Epithelial cell of prostate (primary cell): Measurements from ENCODE around the gene STK38.
A peak's percentile ranks its signal among the peaks of the same experiment; 100 is the strongest.

ENCODE experiments used
- DNase-seq: peaks from one replicate; pipeline ENCODE4 v3.0.0-alpha.2; 2011; ENCODE audit warnings: low read depth, low spot score
- H3K27ac ChIP-seq: fragments of 450-650 bp; 2 replicates; pipeline ENCODE4 v1.5.1; 2017; ENCODE audit warnings: mild to moderate bottlenecking

STK38 gene

GRCh38 chr6:36570264-36570663, 23.0 kb upstream of the STK38 start:
- no peak overlapping the region for H3K27ac ChIP-seq
- DNase-seq, result no peak

GRCh38 chr6:36566418-36566905, 19.2 kb upstream of the STK38 start:
- DNase-seq, result no peak

GRCh38 chr6:36563928-36564284, 16.6 kb upstream of the STK38 start:
- no peak for DNase-seq
- H3K27ac ChIP-seq, result no peak overlapping the region

More at GRCh38 chr6:36566418-36566905, 19.2 kb upstream of the STK38 start:
- no peak overlapping the region for H3K27ac ChIP-seq

DNA sequence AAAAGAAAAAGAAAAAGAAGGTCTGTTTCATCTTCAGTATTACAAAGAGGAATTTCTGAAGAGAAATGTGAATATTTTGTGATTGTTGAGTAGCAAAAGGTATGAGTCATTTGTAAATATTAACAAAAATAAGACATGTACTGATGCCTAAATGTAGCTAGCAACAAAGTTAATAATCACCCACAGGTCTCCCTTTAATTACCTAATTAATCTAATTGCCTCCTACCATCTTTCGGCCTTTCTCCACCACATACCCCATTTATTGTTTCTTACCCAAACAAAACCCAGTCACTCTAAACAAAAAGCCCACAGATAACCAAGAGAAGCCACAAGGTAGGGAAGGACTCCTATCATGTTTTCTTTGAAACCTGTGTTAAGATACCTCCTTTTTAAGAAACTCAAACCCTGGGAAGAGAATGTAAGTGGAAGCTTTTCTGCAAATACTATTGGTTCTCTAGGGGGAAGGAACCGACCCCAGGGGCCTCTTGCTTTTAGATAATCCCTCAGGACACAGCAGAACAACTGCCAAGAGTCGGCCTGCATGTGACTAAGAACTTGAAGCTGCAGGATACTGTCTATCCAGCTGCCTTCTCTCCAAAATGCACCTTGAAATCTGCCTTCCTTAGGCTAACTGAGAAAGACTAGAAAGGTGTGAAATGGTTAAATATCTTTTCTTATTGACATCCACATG, 16.1 kb upstream of the STK38 start:
- H3K27ac ChIP-seq, result no peak overlapping the region
- no peak for DNase-seq

GRCh38 chr6:36560822-36561221, 13.5 kb upstream of the STK38 start:
- no peak overlapping the region for H3K27ac ChIP-seq
- no peak for DNase-seq

DNA sequence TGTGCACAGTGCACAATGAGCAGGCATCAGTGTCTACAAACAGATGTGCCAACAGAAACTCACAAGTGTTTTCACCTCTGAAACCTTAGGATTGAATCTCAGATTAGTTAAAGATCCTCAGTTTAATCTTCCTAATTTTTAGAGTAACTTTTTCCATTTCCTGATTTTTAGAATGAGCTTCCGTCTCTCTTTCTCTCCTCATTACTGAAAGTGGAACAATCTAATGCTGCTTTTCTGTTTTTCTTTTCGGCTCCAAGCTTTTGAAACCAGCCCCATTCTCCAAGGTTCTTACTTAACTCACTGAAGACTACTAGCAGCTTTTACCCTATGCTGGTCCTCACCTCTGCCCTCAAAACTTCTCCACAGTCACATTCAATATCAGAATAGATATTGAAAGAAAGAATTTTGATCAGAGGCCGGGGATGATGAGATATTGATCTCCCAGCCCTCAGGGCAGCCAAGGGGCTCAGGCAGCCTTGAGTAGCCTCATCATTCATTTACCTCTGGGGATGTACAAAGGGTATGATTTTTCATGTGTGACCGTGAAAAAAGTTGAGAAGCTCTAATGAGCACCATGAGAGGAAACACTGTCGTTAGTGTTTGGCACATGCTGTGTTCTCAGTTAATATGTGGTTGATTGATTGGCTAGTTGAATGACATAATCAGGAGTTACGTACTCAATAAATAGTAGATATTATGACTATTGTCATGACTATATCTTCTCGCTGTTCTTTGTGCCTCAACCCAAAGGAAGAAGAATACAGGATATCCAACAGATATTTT, 11.9 kb upstream of the STK38 start:
- DNase-seq, result no peak
- H3K27ac ChIP-seq, result no peak overlapping the region

DNA sequence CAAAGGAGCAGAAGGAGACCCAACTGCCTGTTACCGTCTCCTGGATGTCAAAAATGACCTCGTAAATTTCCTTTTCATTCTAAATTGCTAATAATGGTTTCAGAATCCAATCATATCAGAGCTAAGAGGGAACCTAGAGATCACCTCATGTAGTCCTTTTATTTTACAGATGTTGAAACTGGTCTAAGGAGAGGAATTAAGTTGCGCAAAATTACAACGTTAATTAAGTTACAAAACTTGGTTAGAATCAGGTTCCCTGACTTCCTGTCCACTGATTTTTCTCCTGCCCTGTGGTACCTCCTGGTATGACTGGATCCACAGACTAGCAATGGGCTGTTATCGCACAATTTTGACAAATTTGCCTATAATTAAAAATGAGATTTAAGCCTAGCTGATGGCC, 9.0 kb upstream of the STK38 start:
- no peak overlapping the region for H3K27ac ChIP-seq
- DNase-seq, result no peak

DNA sequence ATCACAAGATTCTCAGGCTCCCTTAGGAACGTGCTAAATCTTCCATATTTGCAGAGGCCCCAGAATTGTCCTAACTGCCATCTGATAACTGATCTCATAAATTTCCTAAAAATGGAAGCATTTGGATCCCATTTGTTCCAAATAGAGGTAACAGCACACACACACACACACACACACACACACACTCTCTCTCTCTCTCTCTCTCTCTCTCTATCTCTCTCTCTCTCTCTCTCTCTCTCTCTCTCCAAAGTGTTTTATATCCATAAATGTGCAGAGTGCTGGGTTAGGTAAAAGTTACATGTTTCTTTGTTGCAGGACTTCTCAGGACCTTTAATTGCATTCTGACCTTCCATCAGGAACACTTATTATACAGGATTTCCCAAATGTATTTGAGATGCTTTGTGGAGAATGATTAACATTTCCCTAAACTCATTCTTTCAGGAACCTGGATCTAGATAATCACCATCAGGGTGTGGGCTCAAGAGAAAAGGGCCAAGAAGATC, 8.5 kb upstream of the STK38 start:
- DNase-seq, result no peak

GRCh38 chr6:36550473-36551000, 3.3 kb upstream of the STK38 start:
- no peak for DNase-seq
- H3K27ac ChIP-seq, result no peak overlapping the region

More for the DNA sequence above, 8.5 kb upstream of the STK38 start:
- H3K27ac ChIP-seq, result no peak overlapping the region

DNA sequence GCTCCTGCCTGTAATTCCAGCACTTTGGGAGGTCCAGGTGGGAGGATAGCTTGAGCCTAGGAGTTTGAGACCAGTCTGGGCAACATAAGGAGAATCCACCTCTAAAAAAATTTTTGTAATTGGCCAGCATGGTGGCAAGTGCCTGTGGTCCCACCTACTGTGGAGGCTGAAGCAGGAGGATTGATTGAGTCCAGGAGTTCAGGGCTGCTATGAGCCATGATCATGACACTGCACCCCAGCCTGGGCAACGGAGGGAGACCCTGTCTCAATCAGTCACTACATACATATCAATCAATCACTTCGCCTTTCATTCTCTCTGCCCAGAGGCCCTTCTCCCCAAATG, 1.1 kb upstream of the STK38 start:
- DNase-seq, result no peak
- H3K27ac ChIP-seq, result no peak overlapping the region

GRCh38 chr6:36547646-36548400, 544 bp upstream of the STK38 start:
- peak overlapping the region; percentile 73 for H3K27ac ChIP-seq
- DNase-seq, result no peak

GRCh38 chr6:36546308-36546919, 865 bp downstream of the STK38 start:
- peak overlapping the region; percentile 73 for H3K27ac ChIP-seq
- no peak for DNase-seq

GRCh38 chr6:36545767-36546307, 1.4 kb downstream of the STK38 start:
- H3K27ac ChIP-seq, result no peak overlapping the region
- no peak for DNase-seq

DNA sequence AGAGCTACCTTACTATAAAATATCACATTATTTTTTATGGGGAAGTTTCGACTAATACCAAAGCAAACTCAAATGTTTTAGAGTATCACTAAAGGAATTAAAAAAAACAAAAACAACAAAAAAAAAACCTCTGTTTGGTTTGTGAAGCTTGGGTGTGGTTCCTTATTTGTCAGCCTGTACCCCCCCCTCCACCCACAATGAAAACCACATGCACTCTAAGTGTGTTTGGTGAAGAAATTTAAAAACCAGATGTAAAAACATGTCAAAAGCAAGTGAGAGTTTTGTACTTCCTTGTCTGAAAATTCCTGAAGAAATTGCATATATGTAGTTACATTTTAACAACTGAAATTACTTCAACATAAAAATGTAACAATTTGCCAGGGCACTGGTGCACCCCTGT, 3.1 kb downstream of the STK38 start:
- no peak for DNase-seq
- no peak overlapping the region for H3K27ac ChIP-seq

- no peak for DNase-seq
- H3K27ac ChIP-seq, result no peak overlapping the region
Observed at GRCh38 chr6:36542041-36542440, 5.2 kb downstream of the STK38 start.

DNA sequence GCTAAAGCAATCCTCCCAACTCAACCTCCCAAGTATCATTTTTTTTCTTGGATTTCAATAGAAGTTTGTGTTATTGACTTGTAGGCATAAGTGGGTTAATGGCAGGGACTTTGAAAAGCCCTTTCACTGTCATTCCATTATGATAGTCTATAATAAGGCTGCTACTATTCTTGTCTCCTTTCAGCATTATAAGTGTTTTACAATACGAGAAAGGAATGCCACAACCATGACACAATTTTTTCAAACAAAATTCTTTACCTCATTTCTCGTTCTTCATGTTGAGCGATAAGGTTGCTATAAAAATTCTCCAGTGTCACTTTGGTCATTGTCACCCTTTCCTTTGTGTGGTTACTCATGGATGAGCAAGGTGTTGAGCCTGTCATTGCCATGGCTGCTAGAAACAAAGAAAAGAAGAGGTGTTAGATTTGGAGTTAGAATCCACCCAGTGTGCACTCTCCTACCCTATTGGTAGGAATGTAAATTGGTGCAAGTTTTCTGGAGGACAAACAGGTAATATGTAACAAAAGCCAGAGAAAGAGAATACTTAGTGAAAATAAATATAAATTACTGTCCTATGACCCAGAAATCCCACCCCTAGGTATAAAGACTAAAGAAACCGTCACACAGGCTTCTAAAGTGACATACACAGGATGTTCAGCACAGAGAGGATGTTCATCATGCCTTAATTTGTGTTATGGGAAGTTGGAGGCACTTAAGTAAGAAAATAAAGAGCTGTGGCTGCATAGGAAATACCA, 7.3 kb downstream of the STK38 start:
- DNase-seq, result no peak
- H3K27ac ChIP-seq, result no peak overlapping the region

GRCh38 chr6:36536873-36537547, 10.3 kb downstream of the STK38 start:
- no peak overlapping the region for H3K27ac ChIP-seq
- DNase-seq, result no peak

GRCh38 chr6:36533321-36533720, 14.0 kb downstream of the STK38 start:
- DNase-seq, result no peak
- no peak overlapping the region for H3K27ac ChIP-seq

- DNase-seq, result no peak
Observed at GRCh38 chr6:36526066-36526465, 21.2 kb downstream of the STK38 start.

More at GRCh38 chr6:36526066-36526465, 21.2 kb downstream of the STK38 start:
- H3K27ac ChIP-seq, result peak overlapping the region; percentile 8
